Measurements from ENCODE around the gene HNRNPA2B1. TPM values are rescaled to one million over a fixed set of nuclear protein-coding genes. Genes with fewer than 3 reads are reported as not detected.
A peak's percentile ranks its signal among the peaks of the same experiment; 100 is the strongest.

HNRNPA2B1 gene
- total RNA-seq, 2 experiments from 2014 or later, result 258 to 1,090 TPM

- no peak overlapping the region for H3K4me2 ChIP-seq (ENCODE audit: low read length)
- intact Hi-C loops (cut with micrococcal nuclease; ENCODE audit: unreplicated experiment), result no loop called here
- TF ChIP-seq CTCF (conservative IDR thresholded peaks at IDR 0.05; ENCODE audit: low read length) (peak; percentile 51), EZH2phosphoT487 (IDR thresholded peaks at IDR 0.05; ENCODE audit: borderline replicate concordance, low read depth, low read length) (no peak)
- ChIA-PET CTCF (ENCODE audit: unreplicated experiment) (no interaction called here), POLR2A (no interaction called here)
- no peaks in the 10 kb centered on the region for H3K9me3 ChIP-seq (ENCODE audit: low read length)
- no peak overlapping the region for H3K27ac ChIP-seq (ENCODE audit: low read depth, low read length, poor library complexity, severe bottlenecking)
- H3K79me2 ChIP-seq (ENCODE audit: insufficient read depth, low read depth, low read length), result no peaks in the 10 kb centered on the region
- no peak overlapping the region for H3K4me3 ChIP-seq (ENCODE audit: low read depth, low read length, poor library complexity, severe bottlenecking)
- H3K36me3 ChIP-seq (ENCODE audit: insufficient read depth, low read length), result no peaks in the 10 kb centered on the region
- no peaks in the 10 kb centered on the region for H3K9me2 ChIP-seq (ENCODE audit: insufficient read depth, low read length)
- H3K4me1 ChIP-seq (ENCODE audit: insufficient read depth, low read length, poor library complexity, severe bottlenecking), result no peaks in the 10 kb centered on the region
- DNase-seq (ENCODE audit: low spot score), result no peak
- no peak overlapping the region for H2AFZ ChIP-seq (ENCODE audit: low read length)
- no TSS peak for BruUV-seq (replicated peaks)
- H4K20me1 ChIP-seq (ENCODE audit: insufficient read depth, low read length), result no peaks in the 10 kb centered on the region
Measured at GRCh38 chr7:26233902-26234511, 33.5 kb upstream of the HNRNPA2B1 start.

- DNase-seq (ENCODE audit: low spot score), result no peak
- no peak overlapping the region for H3K4me2 ChIP-seq (ENCODE audit: low read length)
- TF ChIP-seq CTCF (conservative IDR thresholded peaks at IDR 0.05; ENCODE audit: low read length) (no peak), EZH2phosphoT487 (IDR thresholded peaks at IDR 0.05; ENCODE audit: borderline replicate concordance, low read depth, low read length) (no peak)
- H3K4me3 ChIP-seq (ENCODE audit: low read depth, low read length, poor library complexity, severe bottlenecking), result no peak overlapping the region
- no peaks in the 10 kb centered on the region for H3K4me1 ChIP-seq (ENCODE audit: insufficient read depth, low read length, poor library complexity, severe bottlenecking)
- no peaks in the 10 kb centered on the region for H3K36me3 ChIP-seq (ENCODE audit: insufficient read depth, low read length)
- POLR2A ChIA-PET, result interaction anchor here (0.7 to 0.8 kb wide), 2 partner anchors 147 to 171 kb away, joined by 3 read pairs; no protein-coding TSS in a partner anchor
- H3K27ac ChIP-seq (ENCODE audit: low read depth, low read length, poor library complexity, severe bottlenecking), result no peak overlapping the region
- H4K20me1 ChIP-seq (ENCODE audit: insufficient read depth, low read length), result no peaks in the 10 kb centered on the region
- H3K79me2 ChIP-seq (ENCODE audit: insufficient read depth, low read depth, low read length), result no peaks in the 10 kb centered on the region
- no peaks in the 10 kb centered on the region for H3K9me2 ChIP-seq (ENCODE audit: insufficient read depth, low read length)
- CTCF ChIA-PET (ENCODE audit: unreplicated experiment), result interaction anchor here (1.3 kb wide), 1 partner anchor 10 kb away, joined by 3 read pairs; no protein-coding TSS in a partner anchor
- H3K9me3 ChIP-seq (ENCODE audit: low read length), result no peaks in the 10 kb centered on the region
- intact Hi-C loops (cut with micrococcal nuclease; ENCODE audit: unreplicated experiment), result no loop called here
- no peak overlapping the region for H2AFZ ChIP-seq (ENCODE audit: low read length)
- BruUV-seq (replicated peaks), result no TSS peak
Measured at GRCh38 chr7:26227987-26228386, 27.4 kb upstream of the HNRNPA2B1 start.

- Histone ChIP-seq H3K36me3 (ENCODE audit: insufficient read depth, low read length) (no peaks in the 10 kb centered on the region), H4K20me1 (ENCODE audit: insufficient read depth, low read length) (no peaks in the 10 kb centered on the region), H3K27ac (ENCODE audit: low read depth, low read length, poor library complexity, severe bottlenecking) (no peak overlapping the region), H3K4me3 (ENCODE audit: low read depth, low read length, poor library complexity, severe bottlenecking) (no peak overlapping the region), H3K9me2 (ENCODE audit: insufficient read depth, low read length) (no peaks in the 10 kb centered on the region), H3K9me3 (ENCODE audit: low read length) (no peaks in the 10 kb centered on the region), H3K4me1 (ENCODE audit: insufficient read depth, low read length, poor library complexity, severe bottlenecking) (no peaks in the 10 kb centered on the region), H3K4me2 (ENCODE audit: low read length) (no peak overlapping the region), H3K79me2 (ENCODE audit: insufficient read depth, low read depth, low read length) (no peaks in the 10 kb centered on the region), H2AFZ (ENCODE audit: low read length) (no peak overlapping the region)
- ChIA-PET CTCF (ENCODE audit: unreplicated experiment) (no interaction called here), POLR2A (interaction anchor here (1.1 kb wide), 1 partner anchor 17 kb away, joined by 5 read pairs; no protein-coding TSS in a partner anchor)
- intact Hi-C loops (cut with micrococcal nuclease; ENCODE audit: unreplicated experiment), result no loop called here
- no TSS peak for BruUV-seq (replicated peaks)
- TF ChIP-seq EZH2phosphoT487 (IDR thresholded peaks at IDR 0.05; ENCODE audit: borderline replicate concordance, low read depth, low read length), result no peak
- no peak for DNase-seq (ENCODE audit: low spot score)
Measured at GRCh38 chr7:26224359-26224758, 23.8 kb upstream of the HNRNPA2B1 start.

All from OCI-LY7 (cell line).